HepG2 (cell line): Measurements from ENCODE around the gene SH3BP2. TPM values are rescaled to one million over a fixed set of nuclear protein-coding genes. Genes with fewer than 3 reads are reported as not detected.
A peak's percentile ranks its signal among the peaks of the same experiment; 100 is the strongest.

ENCODE experiments used
- ATAC-seq: fragments of 200-7000 bp; cut with Tn5 transposase; 3 replicates; pipeline ENCODE4 v1.9.1; 2020; ENCODE audit warnings: mild to moderate bottlenecking, moderate library complexity
- BruUV-seq: library from RNA; stranded (reverse); fragments of 400-500 nt; replicated peaks from 2 replicates; lab custom pipeline; 2021; lab: Mats Ljungman, UMichigan
- CTCF ChIA-PET: fragments of 300-600 bp; formaldehyde crosslinking; extraction: SDS; loops from one replicate; lab custom pipeline; 2021; ENCODE audit warnings: low total read pairs, inconsistent platforms, low intra/inter-chr PET ratio; lab: Yijun Ruan, JAX
- POLR2A ChIA-PET: fragments of 350-600 bp; sonication (Branson Sonifier 250); formaldehyde crosslinking; loops from one replicate; lab custom pipeline; 2020; ENCODE audit warnings: antibody characterized with exemption, inconsistent platforms; lab: Yijun Ruan, JAX
- DNase-seq: peaks from one replicate; pipeline ENCODE4 v3.0.0-alpha.2; 2015; ENCODE audit warnings: low spot score
- FAIRE-seq: peaks from 3 replicates; lab custom pipeline; 2011; peaks lifted over from hg19 to GRCh38; lab: Jason Lieb, UNC
- H2AFZ ChIP-seq: one replicate; pipeline ENCODE4 v1.6.1; 2011; ENCODE audit warnings: low read length, inconsistent platforms
- H3K27ac ChIP-seq: fragments of 300-600 bp; 3 replicates; pipeline ENCODE4 v1.8.0; 2011; ENCODE audit warnings: mixed run types, mild to moderate bottlenecking, mixed read lengths, low read length, inconsistent platforms; ENCODE audit not compliant: insufficient read depth; ENCODE audit errors: extremely low read length
- H3K27me3 ChIP-seq, 2 experiments: fragments of 200-600 bp in 1 of 2; 2 replicates in 1 of 2; 3 replicates in 1 of 2; pipeline versions ENCODE4 v1.6.0 to v1.8.0; 2011; ENCODE audit warnings: low read length in 2 of 2, mild to moderate bottlenecking in 2 of 2, moderate library complexity in 2 of 2, inconsistent platforms in 1 of 2; ENCODE audit not compliant: insufficient read depth in 2 of 2, control insufficient read depth in 1 of 2
- H3K36me3 ChIP-seq, 2 experiments: fragments of 200-600 bp in 1 of 2; replicated peaks in 1 of 2; 2 replicates in 1 of 2; 3 replicates in 1 of 2; pipeline versions ENCODE4 v1.5.1 to v1.8.0; 2011; ENCODE audit warnings: low read length in 2 of 2, inconsistent platforms in 1 of 2; ENCODE audit not compliant: insufficient read depth in 2 of 2, control insufficient read depth in 1 of 2
- H3K4me1 ChIP-seq: 2 replicates; pipeline ENCODE4 v1.5.1; 2012; ENCODE audit warnings: low read length, inconsistent platforms; ENCODE audit not compliant: insufficient read depth
- H3K4me2 ChIP-seq: 2 replicates; pipeline ENCODE4 v1.6.0; 2011; ENCODE audit warnings: low read depth, low read length, inconsistent platforms
- H3K4me3 ChIP-seq, 3 experiments: fragments of 200-600 bp in 1 of 3; sonication (generic), shearing (Covaris generic) in 1 of 3; replicated peaks in 1 of 3; 2 replicates each; pipeline ENCODE4 v1.5.1; 2011 to 2016; ENCODE audit warnings: low read length in 3 of 3, inconsistent platforms in 2 of 3, low read depth in 2 of 3, mild to moderate bottlenecking in 2 of 3, control low read depth in 1 of 3, mixed read lengths in 1 of 3; ENCODE audit not compliant: insufficient read depth in 1 of 3
- H3K79me2 ChIP-seq: one replicate; pipeline ENCODE4 v1.6.1; 2011; ENCODE audit warnings: low read length, inconsistent platforms; ENCODE audit not compliant: insufficient read depth
- H3K9ac ChIP-seq: 2 replicates; pipeline ENCODE4 v1.6.0; 2011; ENCODE audit warnings: mild to moderate bottlenecking, low read depth, low read length, inconsistent platforms; ENCODE audit not compliant: insufficient read depth
- H3K9me3 ChIP-seq: 2 replicates; pipeline ENCODE4 v1.5.1; 2012; ENCODE audit warnings: mild to moderate bottlenecking, low read length
- H4K20me1 ChIP-seq: 2 replicates; pipeline ENCODE4 v1.6.0; 2011; ENCODE audit warnings: inconsistent platforms, mild to moderate bottlenecking, low read length, moderate library complexity; ENCODE audit not compliant: insufficient read depth
- EHMT2 ChIP-seq: fragments of 200-600 bp; sonication (generic); IDR thresholded peaks from 2 replicates; pipeline ENCODE4 v1.7.0; 2017; ENCODE audit warnings: antibody characterized with exemption, low read depth, low read length, borderline replicate concordance
- HNF4A ChIP-seq: sonication (generic); formaldehyde crosslinking; IDR thresholded peaks from 2 replicates; pipeline ENCODE4 v1.4.0; 2020; ENCODE audit warnings: missing genetic modification reagents
- ISL2 ChIP-seq: sonication (generic); formaldehyde crosslinking; IDR thresholded peaks from 2 replicates; pipeline ENCODE4 v1.5.0; 2020; ENCODE audit warnings: missing genetic modification reagents
- NFKB2 ChIP-seq: sonication (generic); formaldehyde crosslinking; IDR thresholded peaks from 2 replicates; pipeline ENCODE4 v1.4.0; 2020; ENCODE audit warnings: missing genetic modification reagents, borderline replicate concordance
- NONO ChIP-seq, 2 experiments: fragments of 450-650 bp in 1 of 2; sonication (generic) in 1 of 2; formaldehyde crosslinking in 1 of 2; IDR thresholded peaks in 1 of 2; conservative IDR thresholded peaks in 1 of 2; 2 replicates each; pipeline versions ENCODE4 v1.6.1 to v1.8.0; 2017 to 2022; ENCODE audit warnings: mild to moderate bottlenecking in 1 of 2, missing genetic modification reagents in 1 of 2, moderate library complexity in 1 of 2
- ZNF362 ChIP-seq: sonication (generic); formaldehyde crosslinking; IDR thresholded peaks from 2 replicates; pipeline ENCODE4 v1.4.0; 2020; ENCODE audit warnings: missing genetic modification reagents, mild to moderate bottlenecking, borderline replicate concordance
- ZNF609 ChIP-seq: sonication (generic); formaldehyde crosslinking; IDR thresholded peaks from 2 replicates; pipeline ENCODE4 v1.4.0; 2020; ENCODE audit warnings: mild to moderate bottlenecking, missing genetic modification reagents, borderline replicate concordance
- ZNF879 ChIP-seq: sonication (generic); formaldehyde crosslinking; IDR thresholded peaks from 2 replicates; pipeline ENCODE4 v1.8.1; 2023; ENCODE audit warnings: missing genetic modification reagents
- ZNF883 ChIP-seq: sonication (generic); formaldehyde crosslinking; IDR thresholded peaks from 2 replicates; pipeline ENCODE4 v1.5.1; 2020; ENCODE audit warnings: mild to moderate bottlenecking, missing genetic modification reagents; ENCODE audit errors: not compliant biosample characterization
- WGBS: methylation state at CpG from one replicate; pipeline ENCODE4 v1.1.6; 2017; ENCODE audit warnings: low lambda C conversion rate; 5-methylcytosine and 5-hydroxymethylcytosine counted together
- in situ Hi-C: cut with HindIII; loops from 2 replicates; pipeline ENCODE4 v1.10.0; 2017; ENCODE audit warnings: low pct_unique_long_range_greater_than_20kb; ENCODE audit not compliant: extremely low pct_ligation_motif_present
- intact Hi-C: fragments of 100-400 bp; cut with micrococcal nuclease; formaldehyde crosslinking; loops from one replicate; pipeline ENCODE4 v1.10.0; 2022; ENCODE audit not compliant: unreplicated experiment
- polyA plus RNA-seq, 8 experiments: library from polyadenylated mRNA; depleted of rRNA in 3 of 8; stranded (reverse) in 7 of 8; unstranded in 1 of 8; fragments of >200 nt; fragmentation: Illumina TruSeq in 4 of 8; extraction: Trizol in 4 of 8; gene quantifications; 2 replicates each; pipeline versions ENCODE4 v1.2.1 to v1.2.3, GENCODE V29; 2011 to 2016; ENCODE audit warnings: low read depth in 4 of 8, missing spikeins in 1 of 8, mixed read lengths in 1 of 8; ENCODE audit not compliant: insufficient read depth in 1 of 8
- total RNA-seq, 5 experiments: library from RNA; depleted of rRNA; stranded (reverse); fragments of >200 nt; fragmentation: Illumina TruSeq; extraction: Trizol; gene quantifications; 2 replicates each; pipeline ENCODE4 v1.2.3, GENCODE V29; 2016; ENCODE audit warnings: low read depth in 1 of 5
- TF ChIP-seq, protein P1 (sequence below): sonication (generic); formaldehyde crosslinking; IDR thresholded peaks from 2 replicates; pipeline ENCODE4 v1.4.0; 2020; ENCODE audit warnings: missing genetic modification reagents

SH3BP2 gene
- total and polyA plus RNA-seq, 2 of the 13 experiments (the other 11 are each of a cell fraction or from before 2014, with no cell fraction given), result 16.9 to 34.5 TPM

DNA sequence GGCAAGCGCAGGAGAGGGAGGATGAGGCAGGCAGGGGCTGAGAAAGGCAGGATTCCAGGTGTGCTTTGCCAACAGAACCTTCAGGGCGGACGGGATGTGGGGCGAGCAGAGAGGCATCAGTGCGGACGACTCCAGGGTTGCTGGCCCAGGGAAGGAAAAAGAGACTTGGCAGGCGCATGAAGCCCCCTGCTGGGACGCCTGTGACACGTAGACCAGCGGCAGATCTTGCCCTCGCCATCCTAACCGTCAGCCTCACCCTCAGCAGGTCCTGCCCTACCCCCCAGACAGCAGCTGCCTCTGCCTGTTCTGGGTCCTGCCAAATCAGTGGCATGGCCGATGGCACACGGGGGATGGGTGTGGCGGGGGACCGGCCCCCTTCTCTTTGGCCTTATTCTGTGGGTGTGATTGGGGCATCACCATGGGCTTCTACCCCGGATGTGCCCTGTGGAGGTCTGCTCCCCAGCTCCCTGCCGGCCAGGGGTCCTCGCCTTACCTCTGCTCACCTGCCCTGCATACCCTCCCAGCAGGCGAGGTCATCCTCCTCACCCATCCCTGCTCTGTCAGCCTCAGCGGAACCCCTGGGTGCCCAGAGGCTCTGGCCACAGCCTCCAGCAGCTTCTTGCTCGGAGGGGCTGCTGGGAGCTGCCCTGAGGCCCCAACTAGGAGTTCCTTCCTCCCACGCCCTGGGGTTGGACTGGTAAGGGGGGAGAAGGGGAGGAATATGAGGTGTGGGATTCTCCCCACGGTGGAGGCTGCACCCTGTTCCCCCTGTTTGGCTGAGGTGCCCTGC lies 2.9 kb upstream of the SH3BP2 start (continued):
- TF ChIP-seq, protein P1, sequence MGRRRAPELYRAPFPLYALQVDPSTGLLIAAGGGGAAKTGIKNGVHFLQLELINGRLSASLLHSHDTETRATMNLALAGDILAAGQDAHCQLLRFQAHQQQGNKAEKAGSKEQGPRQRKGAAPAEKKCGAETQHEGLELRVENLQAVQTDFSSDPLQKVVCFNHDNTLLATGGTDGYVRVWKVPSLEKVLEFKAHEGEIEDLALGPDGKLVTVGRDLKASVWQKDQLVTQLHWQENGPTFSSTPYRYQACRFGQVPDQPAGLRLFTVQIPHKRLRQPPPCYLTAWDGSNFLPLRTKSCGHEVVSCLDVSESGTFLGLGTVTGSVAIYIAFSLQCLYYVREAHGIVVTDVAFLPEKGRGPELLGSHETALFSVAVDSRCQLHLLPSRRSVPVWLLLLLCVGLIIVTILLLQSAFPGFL (CRISPR knock-in tag), result no peak
- TF ChIP-seq HNF4A (no peak), ISL2 (no peak), NFKB2 (CRISPR knock-in tag) (peak; percentile 40; the same call in 1 of the 2 replicates), ZNF883 (peak; percentile 34)
- TF ChIP-seq, all 625 proteins: peak for 9

GRCh38 chr4:2790583-2791517 lies 2.0 kb upstream of the SH3BP2 start:
- Histone ChIP-seq H3K79me2 (peaks cover 23% of the 10 kb centered on the region), H3K27ac (peak overlapping the region; percentile 67), H3K4me3 (peak overlapping the region; percentile 33 to 73 (median 52); a peak in 5 of 6 replicates), H2AFZ (no peak overlapping the region), H3K4me1 (peaks cover 93% of the 10 kb centered on the region), H3K27me3 (no peaks in the 10 kb centered on the region), H4K20me1 (no peaks in the 10 kb centered on the region), H3K9me3 (no peaks in the 10 kb centered on the region), H3K36me3 (peaks cover 1 to 2% of the 10 kb centered on the region in 2 experiments; a peak in 1 of 5 replicates), H3K4me2 (peak overlapping the region; percentile 88), H3K9ac (peak overlapping the region; percentile 61)
- intact Hi-C loops (loop anchor here (1.0 to 5.0 kb wide), 4 partner anchors 30 to 58 kb away; partner anchors contain the start of genes ADD1 and TNIP2), in situ Hi-C loops (loop anchor here (5.0 kb wide), 1 partner anchor 34 kb away; the partner anchor contains the start of gene TNIP2)
- 11% methylated on average over 4 of the region's 19 CpGs for WGBS
- peak; percentile 40 for ATAC-seq
- BruUV-seq, result no TSS peak
- no peak for FAIRE-seq
- POLR2A ChIA-PET, result interaction anchor here (0.7 to 5.7 kb wide), 7 partner anchors 8 to 59 kb away, joined by 3 to 65 read pairs (median 8); partner anchors contain the start of gene TNIP2
- DNase-seq, result no peak
- CTCF ChIA-PET, result no interaction called here
- TF ChIP-seq ZNF879 (CRISPR knock-in tag) (no peak), EHMT2 (no peak), NONO (IDR thresholded peaks at IDR 0.05) (no peak), NONO (CRISPR knock-in tag; conservative IDR thresholded peaks at IDR 0.05) (no peak), ZNF883 (peak; percentile 7), ZNF609 (CRISPR knock-in tag) (no peak), ZNF362 (CRISPR knock-in tag) (no peak)
